Measurements from ENCODE around the gene HSPB6. TPM values are rescaled to one million over a fixed set of nuclear protein-coding genes. Genes with fewer than 3 reads are reported as not detected.
"Not testable (repeated sequence)": the region's sequence is repeated elsewhere in the genome, so short reads cannot be mapped to it uniquely, and the experiment has no call there.

The HSPB6 gene
- total and polyA plus RNA-seq, 4 donors, result 2.7 to 17.7 (median 5.6) TPM

- not testable (repeated sequence) for H3K9ac ChIP-seq (ENCODE audit: low read depth in 1 of 2, low read length in 2 of 2); H3K36me3 ChIP-seq (ENCODE audit: control insufficient read depth in 4 of 4, insufficient read depth in 3 of 4, low read depth in 1 of 4, low read length in 3 of 4); H3K4me3 ChIP-seq (ENCODE audit: low read depth in 1 of 3, low read length in 3 of 3); DNase-seq (ENCODE audit: low spot score); H3K4me1 ChIP-seq (ENCODE audit: control insufficient read depth in 4 of 4, insufficient read depth in 4 of 4, low read length in 3 of 4); H3K27ac ChIP-seq (ENCODE audit: low read depth in 1 of 2, low read length in 2 of 2); H3K27me3 ChIP-seq (ENCODE audit: control insufficient read depth in 4 of 4, insufficient read depth in 4 of 4, low read length in 3 of 4); H3K9me3 ChIP-seq (ENCODE audit: control insufficient read depth in 4 of 4, low read length in 3 of 4)
- 95% methylated on average over 5 of the region's 5 CpGs for whole genome bisulfite sequencing
Measured at GRCh38 chr19:35772362-35772761, 15.5 kb upstream of the HSPB6 start.

- TF ChIP-seq REST (IDR thresholded peaks at IDR 0.05) (no peak), NR2F2 (IDR thresholded peaks at IDR 0.05) (no peak), ATF3 (IDR thresholded peaks at IDR 0.05) (no peak), ZBTB33 (IDR thresholded peaks at IDR 0.05) (no peak), GABPA (IDR thresholded peaks at IDR 0.05 in 1 of 2, conservative IDR thresholded peaks at IDR 0.05 in 1 of 2) (no peak), YY1 (IDR thresholded peaks at IDR 0.05) (no peak), EGR1 (IDR thresholded peaks at IDR 0.05; ENCODE audit: low read depth in 2 of 2) (no peak), FOXA1 (IDR thresholded peaks at IDR 0.05) (no peak), HNF4A (conservative IDR thresholded peaks at IDR 0.05) (no peak), RXRA (IDR thresholded peaks at IDR 0.05) (no peak), SP1 (IDR thresholded peaks at IDR 0.05) (no peak), MAX (IDR thresholded peaks at IDR 0.05) (no peak), RAD21 (IDR thresholded peaks at IDR 0.05) (no peak), HNF4G (IDR thresholded peaks at IDR 0.05) (no peak), FOXA2 (IDR thresholded peaks at IDR 0.05) (no peak), TAF1 (conservative IDR thresholded peaks at IDR 0.05) (no peak), CTCF (IDR thresholded peaks at IDR 0.05; ENCODE audit: low read depth, low read length, missing input control) (no peak), JUND (IDR thresholded peaks at IDR 0.05) (no peak)
- peaks cover 3 to 6% (median 5%) of the 10 kb centered on the region in 4 donors for H3K36me3 ChIP-seq (ENCODE audit: control insufficient read depth in 4 of 4, insufficient read depth in 3 of 4, low read depth in 1 of 4, low read length in 3 of 4)
- no peaks in the 10 kb centered on the region for H3K27me3 ChIP-seq (ENCODE audit: control insufficient read depth in 4 of 4, insufficient read depth in 4 of 4, low read length in 3 of 4)
- no peaks in the 10 kb centered on the region for H3K9me3 ChIP-seq (ENCODE audit: control insufficient read depth in 4 of 4, low read length in 3 of 4)
- H3K4me1 ChIP-seq (ENCODE audit: control insufficient read depth in 4 of 4, insufficient read depth in 4 of 4, low read length in 3 of 4), result no peaks in the 10 kb centered on the region
- no peak for DNase-seq (ENCODE audit: low spot score)
- 89% methylated on average over 15 of the region's 15 CpGs for WGBS
- no peak overlapping the region for H3K4me3 ChIP-seq (ENCODE audit: low read depth in 1 of 3, low read length in 3 of 3)
- H3K9ac ChIP-seq (ENCODE audit: low read depth in 1 of 2, low read length in 2 of 2), result no peak overlapping the region
- no peak overlapping the region for H3K27ac ChIP-seq (ENCODE audit: low read depth in 1 of 2, low read length in 2 of 2)
Measured at GRCh38 chr19:35768082-35768421, 11.2 kb upstream of the HSPB6 start.
